ENCODE results near the gene ZNF33A. TPM values are rescaled to one million over a fixed set of nuclear protein-coding genes. Genes with fewer than 3 reads are reported as not detected.

Gene ZNF33A
- total and polyA plus RNA-seq, 10 of the 15 experiments (the other 5 are each of a cell fraction or from before 2014, with no cell fraction given), result 9.8 to 29.9 (median 18.3) TPM

DNA sequence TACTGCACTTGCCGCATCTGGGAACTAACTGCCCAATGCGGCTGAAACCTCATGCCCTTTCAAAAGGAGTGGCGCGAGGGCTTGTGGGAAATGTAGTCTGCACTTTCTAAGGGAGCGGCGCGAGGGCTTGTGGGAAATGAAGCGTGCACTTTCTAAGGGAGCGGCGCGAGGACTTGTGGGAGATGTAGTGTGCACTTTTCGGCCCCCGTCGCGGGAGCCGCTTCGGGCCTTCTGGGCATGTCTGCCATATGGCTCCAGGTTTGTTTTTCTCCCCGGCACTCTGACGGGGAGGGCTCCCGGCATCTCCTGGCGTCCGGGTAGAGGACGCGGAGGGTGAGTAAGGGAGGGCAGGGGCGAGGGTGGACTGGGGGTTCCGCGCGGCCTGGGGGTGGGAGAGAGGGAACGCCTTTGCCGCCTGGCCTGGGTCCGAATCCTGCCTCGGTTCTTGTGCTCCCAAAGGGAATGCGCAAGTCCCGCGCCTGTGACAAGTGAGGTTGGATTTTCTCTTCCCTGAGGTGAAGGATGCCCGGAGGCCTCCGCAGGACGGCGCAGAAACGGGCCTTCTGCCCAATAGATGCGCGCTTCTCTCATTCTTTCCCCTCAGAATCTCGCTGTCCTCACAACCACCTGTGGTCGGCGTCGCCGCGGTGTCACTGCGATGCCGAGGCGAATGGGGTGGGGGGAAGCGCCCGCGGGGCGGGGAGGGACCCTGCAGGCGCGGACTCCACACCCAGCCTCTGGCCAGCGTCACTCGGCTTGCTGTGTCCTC lies 83.9 kb downstream of the ZNF33A start, which contains the start of gene ZNF37A (continued):
- TF ChIP-seq, protein P1, sequence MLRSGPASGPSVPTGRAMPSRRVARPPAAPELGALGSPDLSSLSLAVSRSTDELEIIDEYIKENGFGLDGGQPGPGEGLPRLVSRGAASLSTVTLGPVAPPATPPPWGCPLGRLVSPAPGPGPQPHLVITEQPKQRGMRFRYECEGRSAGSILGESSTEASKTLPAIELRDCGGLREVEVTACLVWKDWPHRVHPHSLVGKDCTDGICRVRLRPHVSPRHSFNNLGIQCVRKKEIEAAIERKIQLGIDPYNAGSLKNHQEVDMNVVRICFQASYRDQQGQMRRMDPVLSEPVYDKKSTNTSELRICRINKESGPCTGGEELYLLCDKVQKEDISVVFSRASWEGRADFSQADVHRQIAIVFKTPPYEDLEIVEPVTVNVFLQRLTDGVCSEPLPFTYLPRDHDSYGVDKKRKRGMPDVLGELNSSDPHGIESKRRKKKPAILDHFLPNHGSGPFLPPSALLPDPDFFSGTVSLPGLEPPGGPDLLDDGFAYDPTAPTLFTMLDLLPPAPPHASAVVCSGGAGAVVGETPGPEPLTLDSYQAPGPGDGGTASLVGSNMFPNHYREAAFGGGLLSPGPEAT (IDR thresholded peaks at IDR 0.05; ENCODE audit: low read depth), result no peak
- TF ChIP-seq, protein P2, sequence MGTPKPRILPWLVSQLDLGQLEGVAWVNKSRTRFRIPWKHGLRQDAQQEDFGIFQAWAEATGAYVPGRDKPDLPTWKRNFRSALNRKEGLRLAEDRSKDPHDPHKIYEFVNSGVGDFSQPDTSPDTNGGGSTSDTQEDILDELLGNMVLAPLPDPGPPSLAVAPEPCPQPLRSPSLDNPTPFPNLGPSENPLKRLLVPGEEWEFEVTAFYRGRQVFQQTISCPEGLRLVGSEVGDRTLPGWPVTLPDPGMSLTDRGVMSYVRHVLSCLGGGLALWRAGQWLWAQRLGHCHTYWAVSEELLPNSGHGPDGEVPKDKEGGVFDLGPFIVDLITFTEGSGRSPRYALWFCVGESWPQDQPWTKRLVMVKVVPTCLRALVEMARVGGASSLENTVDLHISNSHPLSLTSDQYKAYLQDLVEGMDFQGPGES (IDR thresholded peaks at IDR 0.05), result no peak
- 0 out of 2 replicates have a peak, but pooled peaks have one; percentile 26 for TF ChIP-seq SMARCA5 (IDR thresholded peaks at IDR 0.05)
- 0 out of 2 replicates have a peak, but pooled peaks have one; percentile 18 for TF ChIP-seq CHD2 (IDR thresholded peaks at IDR 0.05; ENCODE audit: borderline replicate concordance, low read depth, low read length)
- TF ChIP-seq RELA (IDR thresholded peaks at IDR 0.05; ENCODE audit: borderline replicate concordance, partially characterized antibody), result peak; percentile 49
- no peak for TF ChIP-seq PAX8 (IDR thresholded peaks at IDR 0.05)
- no peak for TF ChIP-seq RBBP5 (conservative IDR thresholded peaks at IDR 0.05)
- no peak for TF ChIP-seq CEBPB (IDR thresholded peaks at IDR 0.05; ENCODE audit: borderline replicate concordance in 1 of 2, low read depth in 2 of 2, low read length in 2 of 2)
- no peak for TF ChIP-seq SMC3 (IDR thresholded peaks at IDR 0.05; ENCODE audit: borderline replicate concordance, low read length)
- no peak for TF ChIP-seq KDM1A (IDR thresholded peaks at IDR 0.05; ENCODE audit: borderline replicate concordance)
- TF ChIP-seq MTA2 (IDR thresholded peaks at IDR 0.05; ENCODE audit: low read depth), result no peak
- no peak for TF ChIP-seq BHLHE40 (IDR thresholded peaks at IDR 0.05; ENCODE audit: borderline replicate concordance in 1 of 2, low read depth in 2 of 2, low read length in 1 of 2)
- TF ChIP-seq, protein P3, sequence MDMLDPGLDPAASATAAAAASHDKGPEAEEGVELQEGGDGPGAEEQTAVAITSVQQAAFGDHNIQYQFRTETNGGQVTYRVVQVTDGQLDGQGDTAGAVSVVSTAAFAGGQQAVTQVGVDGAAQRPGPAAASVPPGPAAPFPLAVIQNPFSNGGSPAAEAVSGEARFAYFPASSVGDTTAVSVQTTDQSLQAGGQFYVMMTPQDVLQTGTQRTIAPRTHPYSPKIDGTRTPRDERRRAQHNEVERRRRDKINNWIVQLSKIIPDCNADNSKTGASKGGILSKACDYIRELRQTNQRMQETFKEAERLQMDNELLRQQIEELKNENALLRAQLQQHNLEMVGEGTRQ (IDR thresholded peaks at IDR 0.05; ENCODE audit: borderline replicate concordance, low read depth, low read length), result no peak
- TF ChIP-seq, protein P4, sequence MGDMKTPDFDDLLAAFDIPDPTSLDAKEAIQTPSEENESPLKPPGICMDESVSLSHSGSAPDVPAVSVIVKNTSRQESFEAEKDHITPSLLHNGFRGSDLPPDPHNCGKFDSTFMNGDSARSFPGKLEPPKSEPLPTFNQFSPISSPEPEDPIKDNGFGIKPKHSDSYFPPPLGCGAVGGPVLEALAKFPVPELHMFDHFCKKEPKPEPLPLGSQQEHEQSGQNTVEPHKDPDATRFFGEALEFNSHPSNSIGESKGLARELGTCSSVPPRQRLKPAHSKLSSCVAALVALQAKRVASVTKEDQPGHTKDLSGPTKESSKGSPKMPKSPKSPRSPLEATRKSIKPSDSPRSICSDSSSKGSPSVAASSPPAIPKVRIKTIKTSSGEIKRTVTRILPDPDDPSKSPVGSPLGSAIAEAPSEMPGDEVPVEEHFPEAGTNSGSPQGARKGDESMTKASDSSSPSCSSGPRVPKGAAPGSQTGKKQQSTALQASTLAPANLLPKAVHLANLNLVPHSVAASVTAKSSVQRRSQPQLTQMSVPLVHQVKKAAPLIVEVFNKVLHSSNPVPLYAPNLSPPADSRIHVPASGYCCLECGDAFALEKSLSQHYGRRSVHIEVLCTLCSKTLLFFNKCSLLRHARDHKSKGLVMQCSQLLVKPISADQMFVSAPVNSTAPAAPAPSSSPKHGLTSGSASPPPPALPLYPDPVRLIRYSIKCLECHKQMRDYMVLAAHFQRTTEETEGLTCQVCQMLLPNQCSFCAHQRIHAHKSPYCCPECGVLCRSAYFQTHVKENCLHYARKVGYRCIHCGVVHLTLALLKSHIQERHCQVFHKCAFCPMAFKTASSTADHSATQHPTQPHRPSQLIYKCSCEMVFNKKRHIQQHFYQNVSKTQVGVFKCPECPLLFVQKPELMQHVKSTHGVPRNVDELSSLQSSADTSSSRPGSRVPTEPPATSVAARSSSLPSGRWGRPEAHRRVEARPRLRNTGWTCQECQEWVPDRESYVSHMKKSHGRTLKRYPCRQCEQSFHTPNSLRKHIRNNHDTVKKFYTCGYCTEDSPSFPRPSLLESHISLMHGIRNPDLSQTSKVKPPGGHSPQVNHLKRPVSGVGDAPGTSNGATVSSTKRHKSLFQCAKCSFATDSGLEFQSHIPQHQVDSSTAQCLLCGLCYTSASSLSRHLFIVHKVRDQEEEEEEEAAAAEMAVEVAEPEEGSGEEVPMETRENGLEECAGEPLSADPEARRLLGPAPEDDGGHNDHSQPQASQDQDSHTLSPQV (IDR thresholded peaks at IDR 0.05), result no peak
- TF ChIP-seq, protein P5, sequence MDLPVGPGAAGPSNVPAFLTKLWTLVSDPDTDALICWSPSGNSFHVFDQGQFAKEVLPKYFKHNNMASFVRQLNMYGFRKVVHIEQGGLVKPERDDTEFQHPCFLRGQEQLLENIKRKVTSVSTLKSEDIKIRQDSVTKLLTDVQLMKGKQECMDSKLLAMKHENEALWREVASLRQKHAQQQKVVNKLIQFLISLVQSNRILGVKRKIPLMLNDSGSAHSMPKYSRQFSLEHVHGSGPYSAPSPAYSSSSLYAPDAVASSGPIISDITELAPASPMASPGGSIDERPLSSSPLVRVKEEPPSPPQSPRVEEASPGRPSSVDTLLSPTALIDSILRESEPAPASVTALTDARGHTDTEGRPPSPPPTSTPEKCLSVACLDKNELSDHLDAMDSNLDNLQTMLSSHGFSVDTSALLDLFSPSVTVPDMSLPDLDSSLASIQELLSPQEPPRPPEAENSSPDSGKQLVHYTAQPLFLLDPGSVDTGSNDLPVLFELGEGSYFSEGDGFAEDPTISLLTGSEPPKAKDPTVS (IDR thresholded peaks at IDR 0.05; ENCODE audit: low read depth, low read length), result no peak
- TF ChIP-seq, protein P6, sequence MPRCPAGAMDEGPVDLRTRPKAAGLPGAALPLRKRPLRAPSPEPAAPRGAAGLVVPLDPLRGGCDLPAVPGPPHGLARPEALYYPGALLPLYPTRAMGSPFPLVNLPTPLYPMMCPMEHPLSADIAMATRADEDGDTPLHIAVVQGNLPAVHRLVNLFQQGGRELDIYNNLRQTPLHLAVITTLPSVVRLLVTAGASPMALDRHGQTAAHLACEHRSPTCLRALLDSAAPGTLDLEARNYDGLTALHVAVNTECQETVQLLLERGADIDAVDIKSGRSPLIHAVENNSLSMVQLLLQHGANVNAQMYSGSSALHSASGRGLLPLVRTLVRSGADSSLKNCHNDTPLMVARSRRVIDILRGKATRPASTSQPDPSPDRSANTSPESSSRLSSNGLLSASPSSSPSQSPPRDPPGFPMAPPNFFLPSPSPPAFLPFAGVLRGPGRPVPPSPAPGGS (IDR thresholded peaks at IDR 0.05; ENCODE audit: borderline replicate concordance, insufficient read depth, low read depth, low read length, poor library complexity, severe bottlenecking), result no peak
